Neutrophil (primary cell): ENCODE results near the gene TBC1D20.
A peak's percentile ranks its signal among the peaks of the same experiment; 100 is the strongest.

Experiments
- H3K27ac ChIP-seq: fragments of 200-600 bp; sonication (generic); 2 replicates; pipeline ENCODE4 v1.5.1; 2016; ENCODE audit warnings: mild to moderate bottlenecking, moderate library complexity
- H3K27me3 ChIP-seq: fragments of 200-600 bp; sonication (generic); 2 replicates; pipeline ENCODE4 v1.6.0; 2016; ENCODE audit warnings: mild to moderate bottlenecking
- H3K36me3 ChIP-seq: fragments of 200-600 bp; sonication (generic); 2 replicates; pipeline ENCODE4 v1.5.1; 2017
- H3K4me1 ChIP-seq, 2 experiments: fragments of 200-600 bp in 1 of 2; sonication (generic) in 1 of 2; 1 replicate in 1 of 2; 2 replicates in 1 of 2; pipeline versions ENCODE4 v1.5.1 to v1.6.1; 2013 to 2016; ENCODE audit warnings: low read depth in 1 of 2, low read length in 1 of 2, mild to moderate bottlenecking in 1 of 2, moderate library complexity in 1 of 2; ENCODE audit not compliant: control insufficient read depth in 1 of 2, insufficient read depth in 1 of 2
- H3K4me3 ChIP-seq, 2 experiments: fragments of 200-600 bp in 1 of 2; sonication (generic) in 1 of 2; 1 replicate in 1 of 2; 2 replicates in 1 of 2; pipeline ENCODE4 v1.5.1; 2013 to 2016; ENCODE audit warnings: low read depth in 1 of 2, low read length in 1 of 2, mild to moderate bottlenecking in 1 of 2, moderate library complexity in 1 of 2
- H3K9me3 ChIP-seq: fragments of 200-600 bp; sonication (generic); 2 replicates; pipeline ENCODE4 v1.5.1; 2016
- TF ChIP-seq, protein P1 (sequence below): fragments of 200-600 bp; sonication (generic); IDR thresholded peaks from 2 replicates; pipeline ENCODE4 v1.5.1; 2016; ENCODE audit warnings: antibody characterized with exemption

TBC1D20 gene

DNA sequence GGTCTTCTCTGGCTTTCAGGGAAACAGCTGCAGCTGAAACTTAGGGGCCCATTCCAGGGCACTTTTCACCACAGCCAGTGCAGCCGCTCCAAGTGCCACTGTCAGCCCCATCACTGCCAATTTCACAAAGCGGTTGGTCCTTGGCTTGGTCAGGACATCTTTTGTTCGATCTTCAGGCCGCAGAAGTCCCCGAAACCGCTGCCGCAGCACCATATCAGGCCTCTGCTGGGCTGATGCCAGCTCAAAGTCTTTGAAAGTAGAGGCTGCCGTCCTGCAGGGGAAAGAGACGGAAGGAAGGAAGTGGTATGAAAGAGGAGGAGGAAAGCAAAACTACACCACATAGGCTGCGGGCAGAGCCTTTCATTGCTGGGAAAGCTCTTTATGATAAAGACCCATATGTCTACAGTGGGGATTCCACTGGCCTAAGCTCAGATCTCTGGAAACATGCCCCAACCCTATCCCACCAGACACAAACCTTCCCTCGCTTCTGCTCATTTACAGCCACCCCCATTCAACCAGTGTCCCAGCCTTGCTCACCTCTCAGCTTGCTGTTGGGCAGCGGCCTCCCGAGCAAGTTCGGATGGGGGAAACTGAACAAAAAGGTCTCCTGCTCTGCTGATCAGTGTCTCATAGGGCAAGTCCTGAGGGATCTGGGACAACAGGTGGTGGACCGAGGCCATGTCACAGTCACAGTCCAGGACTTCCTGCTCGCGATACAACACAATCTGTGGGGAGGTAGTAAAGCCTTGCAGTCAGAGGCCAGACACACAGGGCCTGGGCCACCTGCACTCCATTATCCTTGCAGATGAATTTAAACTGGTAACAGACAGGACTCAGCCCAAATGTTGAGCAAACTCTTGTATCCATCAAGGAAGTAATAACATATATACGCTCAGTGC, 23.5 kb downstream of the TBC1D20 start:
- H3K4me1 ChIP-seq, result peaks cover 30 to 32% of the 10 kb centered on the region in 2 experiments
- H3K27ac ChIP-seq, result peak overlapping the region; percentile 83
- TF ChIP-seq, protein P1, sequence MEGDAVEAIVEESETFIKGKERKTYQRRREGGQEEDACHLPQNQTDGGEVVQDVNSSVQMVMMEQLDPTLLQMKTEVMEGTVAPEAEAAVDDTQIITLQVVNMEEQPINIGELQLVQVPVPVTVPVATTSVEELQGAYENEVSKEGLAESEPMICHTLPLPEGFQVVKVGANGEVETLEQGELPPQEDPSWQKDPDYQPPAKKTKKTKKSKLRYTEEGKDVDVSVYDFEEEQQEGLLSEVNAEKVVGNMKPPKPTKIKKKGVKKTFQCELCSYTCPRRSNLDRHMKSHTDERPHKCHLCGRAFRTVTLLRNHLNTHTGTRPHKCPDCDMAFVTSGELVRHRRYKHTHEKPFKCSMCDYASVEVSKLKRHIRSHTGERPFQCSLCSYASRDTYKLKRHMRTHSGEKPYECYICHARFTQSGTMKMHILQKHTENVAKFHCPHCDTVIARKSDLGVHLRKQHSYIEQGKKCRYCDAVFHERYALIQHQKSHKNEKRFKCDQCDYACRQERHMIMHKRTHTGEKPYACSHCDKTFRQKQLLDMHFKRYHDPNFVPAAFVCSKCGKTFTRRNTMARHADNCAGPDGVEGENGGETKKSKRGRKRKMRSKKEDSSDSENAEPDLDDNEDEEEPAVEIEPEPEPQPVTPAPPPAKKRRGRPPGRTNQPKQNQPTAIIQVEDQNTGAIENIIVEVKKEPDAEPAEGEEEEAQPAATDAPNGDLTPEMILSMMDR, result no peak
- H3K4me3 ChIP-seq, result peak overlapping the region; percentile 54 to 59
- no peaks in the 10 kb centered on the region for H3K9me3 ChIP-seq
- peaks cover 63% of the 10 kb centered on the region for H3K36me3 ChIP-seq
- no peaks in the 10 kb centered on the region for H3K27me3 ChIP-seq

DNA sequence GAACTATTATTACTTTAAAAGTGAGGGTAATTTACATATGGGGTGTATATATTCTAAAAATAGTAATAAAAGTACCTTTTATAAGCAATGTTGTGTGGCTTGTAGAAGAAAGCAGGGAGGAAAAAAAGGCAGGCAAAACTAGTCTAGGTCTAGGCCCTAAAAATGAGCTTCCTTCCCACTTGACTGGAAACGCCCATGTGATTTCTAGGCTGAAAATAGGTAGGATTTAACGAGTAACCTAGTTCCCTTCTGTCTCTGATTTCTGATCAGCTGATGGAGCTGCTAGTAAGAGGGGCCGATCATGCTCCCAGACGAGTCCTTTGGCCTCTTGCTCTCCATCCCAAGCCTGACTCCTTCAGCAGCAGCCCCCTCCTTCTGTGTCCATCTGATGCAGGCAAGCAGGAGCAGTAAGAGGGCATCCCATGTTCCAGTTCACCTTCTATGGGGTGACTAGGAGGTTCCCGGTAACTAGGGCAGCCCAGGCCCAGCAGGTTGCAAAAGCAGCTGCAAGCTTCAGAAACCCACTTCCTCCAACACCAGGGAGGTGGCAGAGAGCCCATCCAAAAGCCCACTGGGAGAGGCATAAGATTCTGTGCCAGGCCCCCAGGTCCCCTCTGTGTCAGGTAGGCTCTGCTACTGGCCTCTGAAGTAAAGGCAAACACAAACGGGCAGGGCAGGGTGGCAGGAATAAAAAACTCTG, 24.4 kb downstream of the TBC1D20 start:
- Histone ChIP-seq H3K4me3 (peak overlapping the region; percentile 54 to 59), H3K27me3 (no peaks in the 10 kb centered on the region), H3K9me3 (no peaks in the 10 kb centered on the region), H3K36me3 (peaks cover 66% of the 10 kb centered on the region), H3K4me1 (peaks cover 32 to 36% of the 10 kb centered on the region in 2 experiments), H3K27ac (peak overlapping the region; percentile 83)
- TF ChIP-seq, protein P1, result no peak

DNA sequence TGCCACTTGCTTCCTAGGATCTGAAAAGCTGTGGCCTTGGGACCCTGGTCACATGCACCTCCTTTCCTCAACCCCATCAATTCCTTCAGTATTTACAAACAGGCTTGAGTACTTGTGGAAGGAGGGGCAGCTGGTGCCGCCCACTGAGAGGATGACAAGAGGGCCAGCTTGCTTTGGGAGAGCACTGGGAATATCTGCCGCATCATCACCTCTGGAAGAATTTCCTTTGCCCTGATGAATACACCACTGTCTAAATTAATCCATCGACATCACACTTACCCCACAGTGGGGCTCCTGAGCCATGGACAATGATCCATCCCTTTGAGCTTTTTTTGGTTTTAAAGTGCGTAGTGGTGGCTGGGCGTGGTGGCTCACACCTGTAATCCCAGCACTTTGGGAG, 25.9 kb downstream of the TBC1D20 start:
- Histone ChIP-seq H3K27me3 (no peaks in the 10 kb centered on the region), H3K4me3 (no peak overlapping the region), H3K36me3 (peaks cover 67% of the 10 kb centered on the region), H3K4me1 (peaks cover 32 to 36% of the 10 kb centered on the region in 2 experiments), H3K27ac (peak overlapping the region; percentile 9), H3K9me3 (no peaks in the 10 kb centered on the region)
- TF ChIP-seq, protein P1, result no peak

DNA sequence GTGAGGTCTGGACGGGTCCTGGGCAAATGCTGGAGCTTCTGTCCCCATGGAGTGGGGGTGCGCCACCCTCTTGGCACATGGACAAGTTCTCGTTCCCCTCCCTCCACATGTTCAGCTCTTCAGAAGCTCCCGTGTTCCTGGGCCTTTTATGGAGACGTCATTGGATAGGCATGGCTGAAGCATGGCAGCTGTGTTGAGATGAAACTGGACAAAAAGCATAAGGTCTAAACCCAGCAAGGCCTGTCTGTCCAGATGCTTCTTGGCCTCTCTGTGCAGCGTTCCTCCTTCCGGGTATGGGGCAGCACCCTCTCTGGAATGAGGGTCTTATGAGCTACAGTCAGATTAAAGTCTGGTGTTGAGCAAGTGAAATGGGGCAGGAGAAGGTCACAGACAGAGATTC, 26.8 kb downstream of the TBC1D20 start:
- Histone ChIP-seq H3K9me3 (no peaks in the 10 kb centered on the region), H3K4me1 (peaks cover 32 to 36% of the 10 kb centered on the region in 2 experiments), H3K4me3 (no peak overlapping the region), H3K27ac (no peak overlapping the region), H3K36me3 (peaks cover 67% of the 10 kb centered on the region), H3K27me3 (no peaks in the 10 kb centered on the region)
- TF ChIP-seq, protein P1, result no peak

DNA sequence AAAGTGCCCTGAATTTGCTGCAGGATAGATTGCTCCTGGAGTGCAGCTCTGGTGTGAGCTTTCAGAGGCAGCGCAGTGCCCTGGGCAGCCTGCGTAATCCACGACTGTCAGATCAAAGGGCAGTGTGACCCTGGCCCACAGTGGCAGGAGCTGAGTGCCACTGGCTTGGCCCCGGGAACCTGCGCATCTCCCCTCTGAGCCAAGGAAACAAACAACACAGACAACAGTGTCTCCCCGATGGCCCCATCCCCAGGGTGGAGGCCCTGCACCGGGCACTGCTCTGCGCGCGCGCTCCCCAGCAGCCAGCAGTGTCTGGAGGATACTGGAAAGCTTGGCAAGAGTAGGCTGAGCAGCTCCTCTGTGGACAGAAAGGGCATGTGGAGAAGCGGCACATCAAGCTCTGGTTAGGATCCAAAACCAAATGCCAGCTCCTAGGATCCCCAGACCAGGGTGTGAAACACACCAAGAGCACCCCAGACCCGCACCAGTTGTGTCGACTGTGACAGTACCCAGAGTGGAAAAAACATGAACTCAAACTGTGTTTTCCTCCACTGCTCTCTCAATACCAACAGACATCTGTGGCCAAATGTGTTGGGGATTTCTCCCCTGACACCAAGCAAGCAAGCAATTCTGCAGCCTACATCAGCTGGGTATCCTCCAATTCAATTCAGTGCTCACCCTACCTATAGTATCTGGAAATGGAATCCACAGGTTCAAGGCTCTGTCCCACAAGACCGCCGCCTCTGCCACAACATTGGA, 27.5 kb downstream of the TBC1D20 start:
- TF ChIP-seq, protein P1, result no peak
- Histone ChIP-seq H3K9me3 (no peaks in the 10 kb centered on the region), H3K36me3 (peaks cover 67% of the 10 kb centered on the region), H3K4me1 (peaks cover 29 to 34% of the 10 kb centered on the region in 2 experiments), H3K4me3 (no peak overlapping the region), H3K27ac (no peak overlapping the region), H3K27me3 (no peaks in the 10 kb centered on the region)
